Uterus (tissue), 2 donors: ENCODE data around the gene BCAM.

Source experiments
- POLR2A ChIP-seq, 2 donors: fragments of 450-650 bp; IDR thresholded peaks; one replicate each; pipeline ENCODE4 v1.6.1; 2016; ENCODE audit warnings: antibody characterized with exemption in 2 of 2, mild to moderate bottlenecking in 1 of 2, moderate library complexity in 1 of 2
- TF ChIP-seq, protein P1 (sequence below), 4 experiments: fragments of 200-600 bp in 2 of 4; fragments of 450-650 bp in 2 of 4; sonication (generic) in 2 of 4; IDR thresholded peaks; one replicate each; pipeline ENCODE4 v1.5.1; 2016 to 2019; ENCODE audit warnings: antibody characterized with exemption in 4 of 4, mild to moderate bottlenecking in 2 of 4, moderate library complexity in 1 of 4

DNA sequence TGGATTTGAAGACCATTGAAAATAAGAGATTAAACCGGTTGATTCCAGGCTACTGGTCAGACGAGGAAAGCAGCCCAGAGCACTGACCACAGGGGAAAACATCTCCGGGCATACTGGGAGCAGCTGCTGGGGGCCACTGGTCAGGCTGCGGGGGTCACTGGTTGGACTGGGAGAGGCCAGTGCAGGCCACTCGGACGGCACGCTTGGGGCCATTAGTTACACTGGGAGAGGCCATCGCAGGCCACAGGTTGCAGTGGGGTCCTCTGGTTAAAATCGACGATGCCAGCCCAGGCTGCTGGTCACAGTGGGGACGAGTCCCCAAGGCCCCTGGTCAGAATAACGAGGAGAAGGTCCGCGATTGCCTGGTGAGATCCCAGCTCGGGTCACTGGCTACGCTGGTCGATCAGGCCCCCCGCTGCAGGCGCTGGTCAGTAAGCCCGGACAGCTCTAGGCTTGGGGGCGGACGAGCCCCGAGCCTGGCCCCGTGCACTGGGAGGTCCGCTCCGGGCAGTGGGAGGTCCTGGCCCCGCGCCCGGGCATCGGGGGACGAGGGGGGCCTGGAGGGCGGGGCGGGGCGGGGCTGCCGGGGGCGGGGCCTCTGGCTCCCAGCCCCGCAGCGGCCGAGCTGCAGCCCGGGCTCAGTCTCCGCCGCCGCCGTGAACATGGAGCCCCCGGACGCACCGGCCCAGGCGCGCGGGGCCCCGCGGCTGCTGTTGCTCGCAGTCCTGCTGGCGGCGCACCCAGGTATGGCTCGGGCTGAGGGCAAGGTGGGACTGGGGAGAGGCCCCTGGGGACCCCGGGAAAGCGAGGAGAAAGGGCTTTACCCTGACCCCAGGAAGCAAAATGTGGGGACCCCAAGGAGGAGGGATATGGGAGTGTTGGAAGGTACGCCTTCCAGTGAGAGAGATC, at the start of gene BCAM:
- TF ChIP-seq, protein P1, sequence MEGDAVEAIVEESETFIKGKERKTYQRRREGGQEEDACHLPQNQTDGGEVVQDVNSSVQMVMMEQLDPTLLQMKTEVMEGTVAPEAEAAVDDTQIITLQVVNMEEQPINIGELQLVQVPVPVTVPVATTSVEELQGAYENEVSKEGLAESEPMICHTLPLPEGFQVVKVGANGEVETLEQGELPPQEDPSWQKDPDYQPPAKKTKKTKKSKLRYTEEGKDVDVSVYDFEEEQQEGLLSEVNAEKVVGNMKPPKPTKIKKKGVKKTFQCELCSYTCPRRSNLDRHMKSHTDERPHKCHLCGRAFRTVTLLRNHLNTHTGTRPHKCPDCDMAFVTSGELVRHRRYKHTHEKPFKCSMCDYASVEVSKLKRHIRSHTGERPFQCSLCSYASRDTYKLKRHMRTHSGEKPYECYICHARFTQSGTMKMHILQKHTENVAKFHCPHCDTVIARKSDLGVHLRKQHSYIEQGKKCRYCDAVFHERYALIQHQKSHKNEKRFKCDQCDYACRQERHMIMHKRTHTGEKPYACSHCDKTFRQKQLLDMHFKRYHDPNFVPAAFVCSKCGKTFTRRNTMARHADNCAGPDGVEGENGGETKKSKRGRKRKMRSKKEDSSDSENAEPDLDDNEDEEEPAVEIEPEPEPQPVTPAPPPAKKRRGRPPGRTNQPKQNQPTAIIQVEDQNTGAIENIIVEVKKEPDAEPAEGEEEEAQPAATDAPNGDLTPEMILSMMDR (IDR thresholded peaks at IDR 0.05), result no peak
- peak; percentile 51 to 62 for TF ChIP-seq POLR2A (IDR thresholded peaks at IDR 0.05)
